NOMO-1 treated with DMSO at 0.1 percent for 48 hours (cell line): ENCODE measurements around the gene SPOCK3.

Source experiments
- DNase-seq: peaks from one replicate; lab custom pipeline; 2025; ENCODE audit not compliant: unreplicated experiment; lab: John Stamatoyannopoulos, UW

Gene SPOCK3

DNA sequence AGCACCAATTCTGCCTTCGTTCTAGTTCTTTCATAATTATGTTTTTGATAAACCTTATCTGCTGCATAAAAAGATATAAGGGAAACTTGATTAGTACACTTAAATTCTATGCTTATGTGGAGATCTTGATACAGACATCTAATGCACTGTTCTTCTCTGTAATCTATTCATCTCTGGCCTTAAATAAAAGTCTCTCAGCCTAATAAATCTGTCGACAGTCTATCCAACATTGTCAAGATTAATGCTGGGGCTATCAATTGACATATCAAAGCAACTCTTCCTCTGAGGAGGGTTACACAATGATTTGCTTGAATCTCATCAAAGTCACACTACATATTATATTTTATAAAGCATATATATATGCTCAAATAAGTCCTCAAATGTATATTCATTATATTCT lies 545.5 kb downstream of the SPOCK3 start:
- DNase-seq: no peak

DNA sequence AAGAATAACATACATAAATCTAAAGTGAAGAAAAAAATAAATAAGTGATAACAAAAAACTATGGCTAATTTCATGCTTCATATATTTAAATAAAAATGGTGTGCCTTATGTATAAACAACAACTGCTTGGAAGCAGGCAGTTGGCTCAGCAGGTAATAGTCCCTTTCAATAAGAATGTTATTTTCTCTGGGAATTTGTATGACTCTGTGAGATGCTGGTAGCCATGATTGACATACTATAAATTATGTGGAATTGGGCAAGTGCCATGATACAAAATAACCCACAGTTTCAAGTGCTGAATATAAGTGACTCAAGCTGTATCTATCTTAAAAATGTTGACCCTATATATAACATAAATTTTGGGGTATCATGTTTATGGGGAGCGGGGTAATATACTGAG lies 546.5 kb downstream of the SPOCK3 start:
- no peak for DNase-seq
